Upper lobe of left lung (tissue), 6 donors: ENCODE data around the gene CACNA1D. TPM values are rescaled to one million over a fixed set of nuclear protein-coding genes. Genes with fewer than 3 reads are reported as not detected.

ENCODE experiments used
- ATAC-seq, 2 donors: fragments of 200-7000 bp; cut with Tn5 transposase; one replicate each; pipeline ENCODE4 v1.9.1; 2022; ENCODE audit warnings: mild to moderate bottlenecking in 2 of 2, moderate library complexity in 2 of 2; ENCODE audit not compliant: low FRiP score in 2 of 2
- DNase-seq, 2 donors: peaks; one replicate each; pipeline ENCODE4 v3.0.0-alpha.2; 2019 to 2020
- H3K27ac ChIP-seq, 4 donors: fragments of 200-600 bp; sonication (generic); one replicate each; pipeline ENCODE4 v1.5.1; 2016 to 2019
- H3K27me3 ChIP-seq, 4 donors: fragments of 200-600 bp; sonication (generic); one replicate each; pipeline ENCODE4 v1.5.1; 2017 to 2019
- H3K36me3 ChIP-seq, 4 donors: fragments of 200-600 bp; sonication (generic); one replicate each; pipeline ENCODE4 v1.5.1; 2016 to 2019
- H3K4me1 ChIP-seq, 4 donors: fragments of 200-600 bp; sonication (generic); one replicate each; pipeline ENCODE4 v1.5.1; 2018 to 2019
- H3K4me3 ChIP-seq, 4 donors: fragments of 200-600 bp; sonication (generic); one replicate each; pipeline ENCODE4 v1.5.1; 2017 to 2019; ENCODE audit warnings: mild to moderate bottlenecking in 2 of 4, moderate library complexity in 1 of 4
- H3K9me3 ChIP-seq, 4 donors: fragments of 200-600 bp; sonication (generic); one replicate each; pipeline ENCODE4 v1.5.1; 2018 to 2019
- CTCF ChIP-seq, 6 experiments: fragments of 450-650 bp in 4 of 6; fragments of 200-600 bp in 2 of 6; sonication (generic) in 2 of 6; IDR thresholded peaks; one replicate each; pipeline ENCODE4 v1.5.1; 2016 to 2019; ENCODE audit warnings: antibody characterized with exemption in 6 of 6
- EP300 ChIP-seq, 4 donors: sonication (generic); formaldehyde crosslinking; IDR thresholded peaks; one replicate each; pipeline ENCODE4 v1.5.1; 2017; ENCODE audit warnings: antibody characterized with exemption in 4 of 4, control low read depth in 2 of 4
- POLR2A ChIP-seq, 4 donors: fragments of 450-650 bp; IDR thresholded peaks; one replicate each; pipeline ENCODE4 v1.5.1; 2016 to 2017; ENCODE audit warnings: antibody characterized with exemption in 4 of 4, mild to moderate bottlenecking in 2 of 4
- POLR2AphosphoS5 ChIP-seq, 2 donors: sonication (generic); formaldehyde crosslinking; IDR thresholded peaks; one replicate each; pipeline ENCODE4 v1.5.1; 2017; ENCODE audit warnings: antibody characterized with exemption in 2 of 2
- WGBS, 2 donors: methylation state at CpG; one replicate each; pipeline ENCODE4 v1.1.5; 2017 to 2018; 5-methylcytosine and 5-hydroxymethylcytosine counted together
- total RNA-seq, 6 donors: library from RNA; depleted of rRNA in 4 of 6; stranded (reverse); fragments of >200 nt in 4 of 6; gene quantifications; one replicate each; pipeline versions ENCODE4 v1.1.0 to v1.2.1, GENCODE V29; 2016 to 2021
- donor health status: DM: no; HTN: no; CAD: no; lungs with moderate emphysema.
- donor health status: DM: no; HTN: yes; CAD: no; lungs with severe emphysema.

The CACNA1D gene
- total RNA-seq, 6 donors from 2014 or later, result 17.2 to 221 (median 30.2) TPM

- no peak for TF ChIP-seq POLR2A (IDR thresholded peaks at IDR 0.05)
- no peak for TF ChIP-seq CTCF (IDR thresholded peaks at IDR 0.05)
- TF ChIP-seq POLR2AphosphoS5 (IDR thresholded peaks at IDR 0.05), result no peak
- TF ChIP-seq EP300 (IDR thresholded peaks at IDR 0.05), result no peak
- ATAC-seq (no peak), DNase-seq (no peak)
- no peaks in the 10 kb centered on the region for H3K4me1 ChIP-seq
- no peak overlapping the region for H3K4me3 ChIP-seq
- no peak overlapping the region for H3K27ac ChIP-seq
- 48 to 64% methylated on average over 8 of the region's 8 CpGs for WGBS, 2 donors
- no peaks in the 10 kb centered on the region for H3K9me3 ChIP-seq
- H3K36me3 ChIP-seq, result peaks cover 0 to 8% (median 0%) of the 10 kb centered on the region in 4 donors
- no peaks in the 10 kb centered on the region for H3K27me3 ChIP-seq
Measured at GRCh38 chr3:53730576-53730975, 236.2 kb downstream of the CACNA1D start.

- WGBS, 2 donors, result 89 to 92% methylated on average over 14 to 16 of the region's 16 CpGs
- no peak for TF ChIP-seq EP300 (IDR thresholded peaks at IDR 0.05)
- no peak for TF ChIP-seq CTCF (IDR thresholded peaks at IDR 0.05)
- TF ChIP-seq POLR2A (IDR thresholded peaks at IDR 0.05), result no peak
- TF ChIP-seq POLR2AphosphoS5 (IDR thresholded peaks at IDR 0.05), result no peak
- ATAC-seq (no peak), DNase-seq (peak in 1 of 2 donors; percentile 50)
- no peaks in the 10 kb centered on the region for H3K27me3 ChIP-seq
- no peaks in the 10 kb centered on the region for H3K4me1 ChIP-seq
- H3K9me3 ChIP-seq, result no peaks in the 10 kb centered on the region
- no peak overlapping the region for H3K27ac ChIP-seq
- no peak overlapping the region for H3K4me3 ChIP-seq
- H3K36me3 ChIP-seq, result peaks cover 0 to 8% (median 0%) of the 10 kb centered on the region in 4 donors
Measured at GRCh38 chr3:53731934-53732624, 237.7 kb downstream of the CACNA1D start.

- H3K27me3 ChIP-seq, result no peaks in the 10 kb centered on the region
- H3K4me3 ChIP-seq, result no peak overlapping the region
- no peak for DNase-seq
- no peak for ATAC-seq
- TF ChIP-seq POLR2A (IDR thresholded peaks at IDR 0.05) (no peak), EP300 (IDR thresholded peaks at IDR 0.05) (no peak), POLR2AphosphoS5 (IDR thresholded peaks at IDR 0.05) (no peak), CTCF (IDR thresholded peaks at IDR 0.05) (no peak)
- WGBS, 2 donors, result 17 to 27% methylated on average over 1 of the region's 1 CpG
- H3K9me3 ChIP-seq, result no peaks in the 10 kb centered on the region
- peaks cover 0 to 8% (median 0%) of the 10 kb centered on the region in 4 donors for H3K36me3 ChIP-seq
- H3K27ac ChIP-seq, result no peak overlapping the region
- no peaks in the 10 kb centered on the region for H3K4me1 ChIP-seq
Measured at GRCh38 chr3:53733446-53733845, 239.0 kb downstream of the CACNA1D start.

GRCh38 chr3:53739966-53740365, 245.6 kb downstream of the CACNA1D start:
- Histone ChIP-seq H3K36me3 (no peaks in the 10 kb centered on the region), H3K4me1 (no peaks in the 10 kb centered on the region), H3K9me3 (no peaks in the 10 kb centered on the region), H3K27ac (no peak overlapping the region), H3K27me3 (no peaks in the 10 kb centered on the region), H3K4me3 (no peak overlapping the region)
- TF ChIP-seq POLR2A (IDR thresholded peaks at IDR 0.05) (no peak), EP300 (IDR thresholded peaks at IDR 0.05) (no peak), CTCF (IDR thresholded peaks at IDR 0.05) (no peak), POLR2AphosphoS5 (IDR thresholded peaks at IDR 0.05) (no peak)
- 62 to 68% methylated on average over 4 of the region's 4 CpGs for WGBS, 2 donors
- ATAC-seq, result no peak
- no peak for DNase-seq

- 77 to 95% methylated on average over 2 to 4 of the region's 4 CpGs for WGBS, 2 donors
- DNase-seq, result no peak
- H3K4me3 ChIP-seq, result no peak overlapping the region
- TF ChIP-seq POLR2AphosphoS5 (IDR thresholded peaks at IDR 0.05) (no peak), CTCF (IDR thresholded peaks at IDR 0.05) (no peak), EP300 (IDR thresholded peaks at IDR 0.05) (no peak), POLR2A (IDR thresholded peaks at IDR 0.05) (no peak)
- H3K9me3 ChIP-seq, result no peaks in the 10 kb centered on the region
- no peaks in the 10 kb centered on the region for H3K36me3 ChIP-seq
- no peaks in the 10 kb centered on the region for H3K27me3 ChIP-seq
- H3K4me1 ChIP-seq, result no peaks in the 10 kb centered on the region
- peak in 1 of 2 donors; percentile 34 for ATAC-seq
- no peak overlapping the region for H3K27ac ChIP-seq
Measured at GRCh38 chr3:53740956-53741355, 246.5 kb downstream of the CACNA1D start.
